GM23338 (cell line): ENCODE measurements around the gene CABLES2. TPM values are rescaled to one million over a fixed set of nuclear protein-coding genes. Genes with fewer than 3 reads are reported as not detected.
"Not testable (repeated sequence)": the region's sequence is repeated elsewhere in the genome, so short reads cannot be mapped to it uniquely, and the experiment has no call there.

Experiments
- ATAC-seq: fragments of 200-7000 bp; cut with Tn5 transposase; 3 replicates; pipeline ENCODE4 v1.9.1; 2020
- DNase-seq: peaks from one replicate; pipeline ENCODE4 v3.0.0-alpha.2; 2015; ENCODE audit warnings: low spot score
- H2AFZ ChIP-seq: fragments of 200-600 bp; sonication (generic); 2 replicates; pipeline ENCODE4 v1.8.0; 2016; ENCODE audit warnings: antibody characterized with exemption, mild to moderate bottlenecking, moderate library complexity
- H3F3A ChIP-seq: fragments of 200-600 bp; sonication (generic); replicated peaks from 2 replicates; pipeline ENCODE4 v1.8.0; 2017; ENCODE audit warnings: antibody characterized with exemption, mixed run types, low read depth
- H3K27ac ChIP-seq: fragments of 200-600 bp; sonication (generic); 2 replicates; pipeline ENCODE4 v1.6.1; 2016; ENCODE audit warnings: low read depth
- H3K27me3 ChIP-seq: fragments of 200-600 bp; sonication (generic); 2 replicates; pipeline ENCODE4 v1.8.0; 2016; ENCODE audit warnings: mild to moderate bottlenecking, mixed run types, moderate library complexity; ENCODE audit not compliant: insufficient read depth
- H3K36me3 ChIP-seq: fragments of 200-600 bp; sonication (generic); 2 replicates; pipeline ENCODE4 v1.8.0; 2016; ENCODE audit warnings: mild to moderate bottlenecking; ENCODE audit not compliant: insufficient read depth
- H3K4me1 ChIP-seq: fragments of 200-600 bp; sonication (generic); 2 replicates; pipeline ENCODE4 v1.8.0; 2016; ENCODE audit warnings: mild to moderate bottlenecking, moderate library complexity; ENCODE audit not compliant: insufficient read depth
- H3K4me2 ChIP-seq: fragments of 200-600 bp; sonication (generic); 2 replicates; pipeline ENCODE4 v1.7.1; 2017; ENCODE audit warnings: mixed run types
- H3K4me3 ChIP-seq: fragments of 200-600 bp; sonication (generic); 2 replicates; pipeline ENCODE4 v1.6.1; 2016; ENCODE audit warnings: mixed run types
- H3K79me2 ChIP-seq: fragments of 200-600 bp; sonication (generic); replicated peaks from 2 replicates; pipeline ENCODE4 v1.8.0; 2017; ENCODE audit warnings: mild to moderate bottlenecking; ENCODE audit not compliant: insufficient read depth
- H3K9me2 ChIP-seq: fragments of 200-600 bp; sonication (generic); 2 replicates; pipeline ENCODE4 v1.8.0; 2017; ENCODE audit not compliant: insufficient read depth
- H4K20me1 ChIP-seq: fragments of 200-600 bp; sonication (generic); replicated peaks from 2 replicates; pipeline ENCODE4 v1.8.0; 2017; ENCODE audit warnings: mild to moderate bottlenecking; ENCODE audit not compliant: insufficient read depth
- H3K27ac Mint-ChIP-seq: 2 replicates; pipeline ENCODE4 v1.8.0; 2020; ENCODE audit warnings: inconsistent platforms, mild to moderate bottlenecking, moderate library complexity, mixed read lengths
- H3K27me3 Mint-ChIP-seq: 3 replicates; pipeline ENCODE4 v1.8.0; 2022; ENCODE audit warnings: low read depth, mild to moderate bottlenecking, moderate library complexity, mixed read lengths, inconsistent platforms; ENCODE audit not compliant: insufficient read depth, poor library complexity
- H3K36me3 Mint-ChIP-seq: 3 replicates; pipeline ENCODE4 v1.8.0; 2021; ENCODE audit warnings: low read depth, mild to moderate bottlenecking, inconsistent platforms, moderate library complexity, mixed read lengths
- H3K4me1 Mint-ChIP-seq: 3 replicates; pipeline ENCODE4 v1.8.0; 2020; ENCODE audit warnings: mild to moderate bottlenecking, inconsistent platforms, mixed read lengths
- H3K4me3 Mint-ChIP-seq: 3 replicates; pipeline ENCODE4 v1.8.0; 2021; ENCODE audit warnings: moderate library complexity, mild to moderate bottlenecking, inconsistent platforms, mixed read lengths
- H3K9me3 Mint-ChIP-seq: 3 replicates; pipeline ENCODE4 v1.8.0; 2020; ENCODE audit warnings: moderate library complexity, mild to moderate bottlenecking, inconsistent platforms, mixed read lengths
- NANOG ChIP-seq: IDR thresholded peaks from 2 replicates; pipeline ENCODE4 v1.6.1; 2016; ENCODE audit warnings: antibody characterized with exemption, borderline replicate concordance
- polyA plus RNA-seq: library from polyadenylated mRNA; unstranded; fragments of >200 nt; fragmentation: Nextera tagmentation; extraction: Ambion mirVana; gene quantifications from 2 replicates; pipeline ENCODE4 v1.2.1, GENCODE V29; 2016
- total RNA-seq: library from RNA; depleted of rRNA; stranded (reverse); fragments of >200 nt; shearing (Covaris generic); gene quantifications from 2 replicates; pipeline ENCODE4 v1.2.3, GENCODE V29; 2014
- TF ChIP-seq, protein P1 (sequence below): fragments of 250-450 bp; sonication (Bioruptor Pico); IDR thresholded peaks from 2 replicates; pipeline ENCODE4 v1.5.0; 2020; ENCODE audit warnings: mild to moderate bottlenecking, moderate library complexity

Gene CABLES2
- total and polyA plus RNA-seq, 2 experiments from 2014 or later = 4.3 to 12.7 TPM

DNA sequence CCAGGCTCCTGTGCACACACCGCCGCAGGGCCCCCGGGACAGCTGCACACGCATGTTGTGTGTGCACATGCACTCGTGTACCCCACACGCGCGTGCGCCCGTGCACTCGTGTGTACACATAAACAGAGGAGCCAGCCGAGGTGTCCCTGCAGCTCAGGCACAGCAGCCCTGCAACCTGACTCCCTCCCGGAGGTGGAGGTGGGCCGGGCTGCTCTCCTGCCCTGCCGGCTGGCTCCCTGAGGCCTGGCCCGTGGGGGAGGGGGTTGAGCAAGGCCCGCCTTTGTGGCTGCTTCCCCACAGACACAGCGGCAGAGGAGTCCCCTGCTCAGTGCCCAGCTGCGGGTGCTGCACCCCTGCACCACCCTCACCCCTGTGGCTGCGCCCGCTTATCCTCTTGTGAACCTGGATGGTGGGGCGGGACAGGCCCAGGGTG is 19.6 kb upstream of the CABLES2 start (continued):
- TF ChIP-seq, protein P1, sequence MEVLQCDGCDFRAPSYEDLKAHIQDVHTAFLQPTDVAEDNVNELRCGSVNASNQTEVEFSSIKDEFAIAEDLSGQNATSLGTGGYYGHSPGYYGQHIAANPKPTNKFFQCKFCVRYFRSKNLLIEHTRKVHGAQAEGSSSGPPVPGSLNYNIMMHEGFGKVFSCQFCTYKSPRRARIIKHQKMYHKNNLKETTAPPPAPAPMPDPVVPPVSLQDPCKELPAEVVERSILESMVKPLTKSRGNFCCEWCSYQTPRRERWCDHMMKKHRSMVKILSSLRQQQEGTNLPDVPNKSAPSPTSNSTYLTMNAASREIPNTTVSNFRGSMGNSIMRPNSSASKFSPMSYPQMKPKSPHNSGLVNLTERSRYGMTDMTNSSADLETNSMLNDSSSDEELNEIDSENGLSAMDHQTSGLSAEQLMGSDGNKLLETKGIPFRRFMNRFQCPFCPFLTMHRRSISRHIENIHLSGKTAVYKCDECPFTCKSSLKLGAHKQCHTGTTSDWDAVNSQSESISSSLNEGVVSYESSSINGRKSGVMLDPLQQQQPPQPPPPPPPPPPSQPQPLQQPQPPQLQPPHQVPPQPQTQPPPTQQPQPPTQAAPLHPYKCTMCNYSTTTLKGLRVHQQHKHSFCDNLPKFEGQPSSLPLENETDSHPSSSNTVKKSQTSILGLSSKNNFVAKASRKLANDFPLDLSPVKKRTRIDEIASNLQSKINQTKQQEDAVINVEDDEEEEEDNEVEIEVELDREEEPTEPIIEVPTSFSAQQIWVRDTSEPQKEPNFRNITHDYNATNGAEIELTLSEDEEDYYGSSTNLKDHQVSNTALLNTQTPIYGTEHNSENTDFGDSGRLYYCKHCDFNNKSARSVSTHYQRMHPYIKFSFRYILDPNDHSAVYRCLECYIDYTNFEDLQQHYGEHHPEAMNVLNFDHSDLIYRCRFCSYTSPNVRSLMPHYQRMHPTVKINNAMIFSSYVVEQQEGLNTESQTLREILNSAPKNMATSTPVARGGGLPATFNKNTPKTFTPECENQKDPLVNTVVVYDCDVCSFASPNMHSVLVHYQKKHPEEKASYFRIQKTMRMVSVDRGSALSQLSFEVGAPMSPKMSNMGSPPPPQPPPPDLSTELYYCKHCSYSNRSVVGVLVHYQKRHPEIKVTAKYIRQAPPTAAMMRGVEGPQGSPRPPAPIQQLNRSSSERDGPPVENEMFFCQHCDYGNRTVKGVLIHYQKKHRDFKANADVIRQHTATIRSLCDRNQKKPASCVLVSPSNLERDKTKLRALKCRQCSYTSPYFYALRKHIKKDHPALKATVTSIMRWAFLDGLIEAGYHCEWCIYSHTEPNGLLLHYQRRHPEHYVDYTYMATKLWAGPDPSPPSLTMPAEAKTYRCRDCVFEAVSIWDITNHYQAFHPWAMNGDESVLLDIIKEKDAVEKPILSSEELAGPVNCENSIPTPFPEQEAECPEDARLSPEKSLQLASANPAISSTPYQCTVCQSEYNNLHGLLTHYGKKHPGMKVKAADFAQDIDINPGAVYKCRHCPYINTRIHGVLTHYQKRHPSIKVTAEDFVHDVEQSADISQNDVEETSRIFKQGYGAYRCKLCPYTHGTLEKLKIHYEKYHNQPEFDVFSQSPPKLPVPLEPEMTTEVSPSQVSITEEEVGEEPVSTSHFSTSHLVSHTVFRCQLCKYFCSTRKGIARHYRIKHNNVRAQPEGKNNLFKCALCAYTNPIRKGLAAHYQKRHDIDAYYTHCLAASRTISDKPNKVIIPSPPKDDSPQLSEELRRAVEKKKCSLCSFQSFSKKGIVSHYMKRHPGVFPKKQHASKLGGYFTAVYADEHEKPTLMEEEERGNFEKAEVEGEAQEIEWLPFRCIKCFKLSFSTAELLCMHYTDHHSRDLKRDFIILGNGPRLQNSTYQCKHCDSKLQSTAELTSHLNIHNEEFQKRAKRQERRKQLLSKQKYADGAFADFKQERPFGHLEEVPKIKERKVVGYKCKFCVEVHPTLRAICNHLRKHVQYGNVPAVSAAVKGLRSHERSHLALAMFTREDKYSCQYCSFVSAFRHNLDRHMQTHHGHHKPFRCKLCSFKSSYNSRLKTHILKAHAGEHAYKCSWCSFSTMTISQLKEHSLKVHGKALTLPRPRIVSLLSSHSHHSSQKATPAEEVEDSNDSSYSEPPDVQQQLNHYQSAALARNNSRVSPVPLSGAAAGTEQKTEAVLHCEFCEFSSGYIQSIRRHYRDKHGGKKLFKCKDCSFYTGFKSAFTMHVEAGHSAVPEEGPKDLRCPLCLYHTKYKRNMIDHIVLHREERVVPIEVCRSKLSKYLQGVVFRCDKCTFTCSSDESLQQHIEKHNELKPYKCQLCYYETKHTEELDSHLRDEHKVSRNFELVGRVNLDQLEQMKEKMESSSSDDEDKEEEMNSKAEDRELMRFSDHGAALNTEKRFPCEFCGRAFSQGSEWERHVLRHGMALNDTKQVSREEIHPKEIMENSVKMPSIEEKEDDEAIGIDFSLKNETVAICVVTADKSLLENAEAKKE = no peak

DNA sequence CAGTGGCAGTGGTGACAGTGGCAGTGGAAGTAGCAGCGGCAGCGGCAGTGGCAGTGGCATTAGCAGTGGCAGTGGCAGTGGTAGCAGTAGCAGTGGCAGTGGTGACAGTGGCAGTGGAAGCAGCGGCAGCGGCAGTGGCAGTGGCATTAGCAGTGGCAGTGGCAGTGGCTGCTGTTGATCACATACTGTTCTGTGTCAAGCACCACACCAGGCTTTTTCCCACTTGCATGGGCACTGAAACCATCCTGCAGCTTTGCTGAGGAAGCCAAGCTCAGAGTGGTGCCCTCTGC is 18.9 kb upstream of the CABLES2 start:
- DNase-seq, H3K4me2 ChIP-seq, H3K36me3 ChIP-seq, H3K9me3 Mint-ChIP-seq, H3K4me3 ChIP-seq, H3K27me3 Mint-ChIP-seq, H3K4me3 Mint-ChIP-seq, ATAC-seq, H3K9me2 ChIP-seq, H3K79me2 ChIP-seq, H4K20me1 ChIP-seq, H3K27me3 ChIP-seq, H3K27ac Mint-ChIP-seq, H2AFZ ChIP-seq, H3K27ac ChIP-seq, H3K36me3 Mint-ChIP-seq: not testable (repeated sequence)
- H3F3A ChIP-seq = peaks cover 12% of the 10 kb centered on the region
- peaks cover 22% of the 10 kb centered on the region for H3K4me1 ChIP-seq
- H3K4me1 Mint-ChIP-seq = peaks cover 42% of the 10 kb centered on the region

DNA sequence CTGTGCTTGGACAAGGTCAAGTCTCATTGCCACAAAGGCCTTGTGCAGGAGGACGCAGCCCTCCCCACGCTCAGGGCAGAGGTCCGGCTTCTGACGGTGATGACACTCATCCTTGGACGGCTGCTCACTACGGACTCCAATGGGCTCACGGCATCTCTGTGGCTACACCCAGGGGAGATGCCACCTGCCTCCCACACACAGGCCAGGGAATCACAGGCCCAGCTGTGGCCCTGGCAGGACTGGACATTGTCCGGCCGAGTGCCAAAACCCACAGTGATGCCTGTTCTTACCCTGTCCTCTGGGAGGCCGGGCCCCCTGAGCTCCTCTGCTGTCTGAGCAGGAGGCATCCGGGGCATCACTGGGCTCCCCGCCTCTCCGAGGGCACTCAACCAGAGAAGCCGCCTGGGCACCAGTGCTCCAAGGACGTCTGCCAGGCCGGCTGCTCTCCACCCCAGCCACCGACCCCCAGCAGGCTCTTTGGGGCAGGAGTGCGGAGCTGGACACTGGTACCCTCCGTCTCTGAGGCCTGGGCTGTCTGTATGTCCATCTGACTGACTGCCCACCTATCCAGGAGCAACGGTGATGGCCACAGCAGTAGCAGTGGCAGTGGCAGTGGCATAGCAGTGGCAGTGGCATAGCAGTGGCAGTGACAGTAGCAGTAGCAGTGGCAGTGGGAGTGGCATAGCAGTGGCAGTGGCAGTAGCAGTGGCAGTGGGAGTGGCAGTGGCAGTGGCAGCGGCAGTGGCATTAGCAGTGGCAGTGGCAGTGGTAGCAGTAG is 18.4 kb upstream of the CABLES2 start:
- ATAC-seq (no peak), DNase-seq (no peak)
- Mint-ChIP-seq H3K9me3 (no peaks in the 10 kb centered on the region), H3K4me3 (no peak overlapping the region), H3K27me3 (peaks cover 8% of the 10 kb centered on the region), H3K27ac (no peak overlapping the region), H3K36me3 (no peaks in the 10 kb centered on the region), H3K4me1 (peaks cover 38% of the 10 kb centered on the region)
- no peak overlapping the region for H3K4me3 ChIP-seq
- no peaks in the 10 kb centered on the region for H3K9me2 ChIP-seq
- no peak overlapping the region for H2AFZ ChIP-seq
- H3K4me2 ChIP-seq = no peak overlapping the region
- no peak overlapping the region for H3K27ac ChIP-seq
- H3F3A ChIP-seq = peaks cover 12% of the 10 kb centered on the region
- peaks cover 16% of the 10 kb centered on the region for H3K4me1 ChIP-seq
- H3K79me2 ChIP-seq = no peaks in the 10 kb centered on the region
- no peak for TF ChIP-seq NANOG
- no peaks in the 10 kb centered on the region for H4K20me1 ChIP-seq
- no peaks in the 10 kb centered on the region for H3K36me3 ChIP-seq
- no peaks in the 10 kb centered on the region for H3K27me3 ChIP-seq
